G401.6 (cell line): ENCODE data around the gene CNPY1.

Experiments used
- FAIRE-seq: peaks from 2 replicates; lab custom pipeline; 2012; peaks lifted over from hg19 to GRCh38; lab: Jason Lieb, UNC

The CNPY1 gene

GRCh38 chr7:155558961-155559360 is 12.6 kb upstream of the CNPY1 start:
- no peak for FAIRE-seq

- no peak for FAIRE-seq
Measured at GRCh38 chr7:155558351-155558750, 12.0 kb upstream of the CNPY1 start.

- no peak for FAIRE-seq
Measured at GRCh38 chr7:155557778-155558177, 11.4 kb upstream of the CNPY1 start.

- no peak for FAIRE-seq
Measured at GRCh38 chr7:155556763-155557162, 10.4 kb upstream of the CNPY1 start.

GRCh38 chr7:155555116-155555695 is 8.8 kb upstream of the CNPY1 start:
- FAIRE-seq, result no peak

- FAIRE-seq, result no peak
Measured at GRCh38 chr7:155553871-155554270, 7.5 kb upstream of the CNPY1 start.

- FAIRE-seq, result no peak
Measured at GRCh38 chr7:155551785-155552611, 5.6 kb upstream of the CNPY1 start.

- no peak for FAIRE-seq
Measured at GRCh38 chr7:155550916-155551315, 4.6 kb upstream of the CNPY1 start.

- FAIRE-seq, result no peak
Measured at GRCh38 chr7:155549226-155549625, 2.9 kb upstream of the CNPY1 start.

- FAIRE-seq, result no peak
Measured at GRCh38 chr7:155547161-155547791, 917 bp upstream of the CNPY1 start.

- no peak for FAIRE-seq
Measured at GRCh38 chr7:155545348-155545747, 1.0 kb downstream of the CNPY1 start.

GRCh38 chr7:155544485-155544884 is 1.9 kb downstream of the CNPY1 start:
- FAIRE-seq, result no peak

GRCh38 chr7:155543926-155544325 is 2.4 kb downstream of the CNPY1 start:
- no peak for FAIRE-seq

GRCh38 chr7:155543011-155543876 is 3.1 kb downstream of the CNPY1 start:
- no peak for FAIRE-seq

- FAIRE-seq, result no peak
Measured at GRCh38 chr7:155541986-155542675, 4.2 kb downstream of the CNPY1 start.

GRCh38 chr7:155540553-155540952 is 5.8 kb downstream of the CNPY1 start:
- no peak for FAIRE-seq

- FAIRE-seq, result no peak
Measured at GRCh38 chr7:155538293-155538692, 8.1 kb downstream of the CNPY1 start.

- no peak for FAIRE-seq
Measured at GRCh38 chr7:155536451-155536850, 9.9 kb downstream of the CNPY1 start.

- no peak for FAIRE-seq
Measured at GRCh38 chr7:155534691-155535090, 11.7 kb downstream of the CNPY1 start.

- no peak for FAIRE-seq
Measured at GRCh38 chr7:155533827-155534690, 12.3 kb downstream of the CNPY1 start.
